Measurements from ENCODE around the gene PET117. TPM values are rescaled to one million over a fixed set of nuclear protein-coding genes. Genes with fewer than 3 reads are reported as not detected.

PET117 gene
- polyA plus RNA-seq, 1 of the 3 experiments (the other 2 are of a cell fraction) = 13.5 TPM

DNA sequence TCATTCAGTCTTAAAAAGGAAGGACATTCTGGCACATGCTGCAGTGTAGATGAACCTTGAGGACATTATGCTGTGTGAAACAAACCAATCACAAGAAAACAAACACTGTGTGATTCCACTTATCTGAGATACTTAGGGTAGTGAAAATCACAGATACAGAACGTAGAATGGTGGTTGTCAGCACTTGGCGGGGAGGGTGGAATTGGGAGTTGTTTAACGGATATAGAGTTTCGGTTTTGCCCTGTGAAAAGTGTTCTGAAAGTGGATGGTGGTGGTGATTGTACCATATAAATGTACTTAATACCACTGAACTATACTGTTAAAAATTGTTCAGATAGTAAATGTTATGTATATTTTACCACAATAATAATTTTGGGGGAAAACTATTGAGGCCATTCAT lies 18.4 kb downstream of the PET117 start (continued):
- TF ChIP-seq, protein P1, sequence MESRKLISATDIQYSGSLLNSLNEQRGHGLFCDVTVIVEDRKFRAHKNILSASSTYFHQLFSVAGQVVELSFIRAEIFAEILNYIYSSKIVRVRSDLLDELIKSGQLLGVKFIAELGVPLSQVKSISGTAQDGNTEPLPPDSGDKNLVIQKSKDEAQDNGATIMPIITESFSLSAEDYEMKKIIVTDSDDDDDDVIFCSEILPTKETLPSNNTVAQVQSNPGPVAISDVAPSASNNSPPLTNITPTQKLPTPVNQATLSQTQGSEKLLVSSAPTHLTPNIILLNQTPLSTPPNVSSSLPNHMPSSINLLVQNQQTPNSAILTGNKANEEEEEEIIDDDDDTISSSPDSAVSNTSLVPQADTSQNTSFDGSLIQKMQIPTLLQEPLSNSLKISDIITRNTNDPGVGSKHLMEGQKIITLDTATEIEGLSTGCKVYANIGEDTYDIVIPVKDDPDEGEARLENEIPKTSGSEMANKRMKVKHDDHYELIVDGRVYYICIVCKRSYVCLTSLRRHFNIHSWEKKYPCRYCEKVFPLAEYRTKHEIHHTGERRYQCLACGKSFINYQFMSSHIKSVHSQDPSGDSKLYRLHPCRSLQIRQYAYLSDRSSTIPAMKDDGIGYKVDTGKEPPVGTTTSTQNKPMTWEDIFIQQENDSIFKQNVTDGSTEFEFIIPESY (IDR thresholded peaks at IDR 0.05; ENCODE audit: borderline replicate concordance, low read depth) = no peak

DNA sequence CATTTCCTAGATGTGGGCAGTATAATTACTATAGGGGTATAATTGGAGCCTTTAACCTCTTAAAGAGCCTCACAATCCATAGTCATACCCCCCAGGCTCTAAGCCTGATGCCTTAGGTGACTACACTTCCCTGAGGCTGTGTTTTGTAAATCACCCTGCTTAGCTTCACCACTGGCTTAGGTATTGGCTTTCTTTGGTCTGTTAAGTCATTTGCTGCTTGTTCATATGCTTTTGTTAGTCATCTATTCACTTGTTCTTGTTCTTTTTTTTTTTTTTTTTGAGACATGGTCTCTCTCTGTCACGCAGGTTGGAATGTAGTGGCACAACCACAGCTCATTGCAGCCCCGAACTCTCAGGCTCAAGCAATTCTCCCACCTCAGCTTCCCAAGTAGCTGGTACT lies 26.7 kb downstream of the PET117 start:
- DNase-seq = no peak
- 0 out of 2 replicates have a peak, but pooled peaks cover 3% of the 10 kb centered on the region for H3K79me2 ChIP-seq (ENCODE audit: insufficient read depth)
- WGBS (ENCODE audit: low lambda C conversion rate) = 97% methylated on average over 2 of the region's 2 CpGs
- no peak overlapping the region for H3K4me3 ChIP-seq (ENCODE audit: low read depth in 2 of 2, low read length in 1 of 2)
- CTCF ChIA-PET = no interaction called here
- POLR2A ChIA-PET = no interaction called here
- H3K27me3 ChIP-seq (ENCODE audit: insufficient read depth) = no peaks in the 10 kb centered on the region
- peaks cover 0 to 2% of the 10 kb centered on the region in 2 experiments; a peak in 1 of 4 replicates for H3K4me1 ChIP-seq (ENCODE audit: control insufficient read depth in 1 of 2, insufficient read depth in 2 of 2, low read depth in 1 of 2, low read length in 1 of 2)
- H3K9me3 ChIP-seq = no peaks in the 10 kb centered on the region
- H3F3A ChIP-seq (replicated peaks; ENCODE audit: insufficient read depth) = no peaks in the 10 kb centered on the region
- H3K27ac ChIP-seq (ENCODE audit: low read depth in 2 of 2, low read length in 1 of 2) = no peak overlapping the region
- no peak for TF ChIP-seq EP300 (IDR thresholded peaks at IDR 0.05; ENCODE audit: borderline replicate concordance in 1 of 2, low read depth in 1 of 2, low read length in 1 of 2)
- TF ChIP-seq EZH2phosphoT487 (IDR thresholded peaks at IDR 0.05; ENCODE audit: borderline replicate concordance, low read depth) = no peak
- no peak overlapping the region for H3K4me2 ChIP-seq
- H3K9me2 ChIP-seq = no peaks in the 10 kb centered on the region
- H3K9ac ChIP-seq = no peak overlapping the region
- H2AFZ ChIP-seq (ENCODE audit: low read depth) = no peak overlapping the region
- H4K20me1 ChIP-seq (ENCODE audit: insufficient read depth) = no peaks in the 10 kb centered on the region
- H3K36me3 ChIP-seq (replicated peaks in 1 of 2; ENCODE audit: control insufficient read depth in 1 of 2, insufficient read depth in 2 of 2, low read length in 1 of 2) = peaks cover 24 to 48% of the 10 kb centered on the region in 2 experiments

DNA sequence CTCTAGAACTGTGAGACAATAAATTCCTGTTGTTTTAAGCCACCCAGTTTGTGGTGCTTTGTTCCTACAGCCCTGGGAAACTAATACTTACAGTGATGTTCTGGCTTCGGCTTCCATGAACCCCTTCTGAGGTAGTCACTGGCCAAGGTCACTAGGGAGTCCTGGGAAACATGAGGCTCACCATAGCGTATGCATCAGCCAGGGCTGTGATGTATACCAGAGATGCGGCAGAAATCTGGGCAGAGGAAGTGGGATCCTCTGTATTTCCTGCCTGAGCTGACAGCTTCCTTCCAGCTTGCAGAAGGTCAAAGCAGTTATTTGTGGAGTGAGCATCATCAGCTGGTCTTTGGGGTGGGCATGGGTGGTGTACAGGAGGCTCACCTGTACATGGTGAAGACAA lies 27.9 kb downstream of the PET117 start:
- Histone ChIP-seq H3K27me3 (ENCODE audit: insufficient read depth) (no peaks in the 10 kb centered on the region), H3K4me3 (ENCODE audit: low read depth in 2 of 2, low read length in 1 of 2) (no peak overlapping the region), H2AFZ (ENCODE audit: low read depth) (no peak overlapping the region), H3K36me3 (replicated peaks in 1 of 2; ENCODE audit: control insufficient read depth in 1 of 2, insufficient read depth in 2 of 2, low read length in 1 of 2) (peaks cover 27 to 50% of the 10 kb centered on the region in 2 experiments), H3K9me2 (no peaks in the 10 kb centered on the region), H3F3A (replicated peaks; ENCODE audit: insufficient read depth) (no peaks in the 10 kb centered on the region), H4K20me1 (ENCODE audit: insufficient read depth) (no peaks in the 10 kb centered on the region), H3K4me2 (no peak overlapping the region), H3K27ac (ENCODE audit: low read depth in 2 of 2, low read length in 1 of 2) (no peak overlapping the region), H3K4me1 (ENCODE audit: control insufficient read depth in 1 of 2, insufficient read depth in 2 of 2, low read depth in 1 of 2, low read length in 1 of 2) (peaks cover 0 to 2% of the 10 kb centered on the region in 2 experiments; a peak in 1 of 4 replicates), H3K79me2 (ENCODE audit: insufficient read depth) (0 out of 2 replicates have a peak, but pooled peaks cover 3% of the 10 kb centered on the region), H3K9ac (no peak overlapping the region), H3K9me3 (no peaks in the 10 kb centered on the region)
- CTCF ChIA-PET = interaction anchor here (0.8 kb wide), 1 partner anchor 75 kb away, joined by 3 read pairs; no protein-coding TSS in a partner anchor
- WGBS (ENCODE audit: low lambda C conversion rate) = 100% methylated on average over 3 of the region's 3 CpGs
- DNase-seq = no peak
- POLR2A ChIA-PET = no interaction called here
- no peak for TF ChIP-seq RXRA (IDR thresholded peaks at IDR 0.05; ENCODE audit: borderline replicate concordance, low read depth)
- TF ChIP-seq MXI1 (IDR thresholded peaks at IDR 0.05; ENCODE audit: low read depth, low read length) = no peak
- TF ChIP-seq, protein P2, sequence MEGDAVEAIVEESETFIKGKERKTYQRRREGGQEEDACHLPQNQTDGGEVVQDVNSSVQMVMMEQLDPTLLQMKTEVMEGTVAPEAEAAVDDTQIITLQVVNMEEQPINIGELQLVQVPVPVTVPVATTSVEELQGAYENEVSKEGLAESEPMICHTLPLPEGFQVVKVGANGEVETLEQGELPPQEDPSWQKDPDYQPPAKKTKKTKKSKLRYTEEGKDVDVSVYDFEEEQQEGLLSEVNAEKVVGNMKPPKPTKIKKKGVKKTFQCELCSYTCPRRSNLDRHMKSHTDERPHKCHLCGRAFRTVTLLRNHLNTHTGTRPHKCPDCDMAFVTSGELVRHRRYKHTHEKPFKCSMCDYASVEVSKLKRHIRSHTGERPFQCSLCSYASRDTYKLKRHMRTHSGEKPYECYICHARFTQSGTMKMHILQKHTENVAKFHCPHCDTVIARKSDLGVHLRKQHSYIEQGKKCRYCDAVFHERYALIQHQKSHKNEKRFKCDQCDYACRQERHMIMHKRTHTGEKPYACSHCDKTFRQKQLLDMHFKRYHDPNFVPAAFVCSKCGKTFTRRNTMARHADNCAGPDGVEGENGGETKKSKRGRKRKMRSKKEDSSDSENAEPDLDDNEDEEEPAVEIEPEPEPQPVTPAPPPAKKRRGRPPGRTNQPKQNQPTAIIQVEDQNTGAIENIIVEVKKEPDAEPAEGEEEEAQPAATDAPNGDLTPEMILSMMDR (IDR thresholded peaks at IDR 0.05) = no peak
- TF ChIP-seq, protein P3, sequence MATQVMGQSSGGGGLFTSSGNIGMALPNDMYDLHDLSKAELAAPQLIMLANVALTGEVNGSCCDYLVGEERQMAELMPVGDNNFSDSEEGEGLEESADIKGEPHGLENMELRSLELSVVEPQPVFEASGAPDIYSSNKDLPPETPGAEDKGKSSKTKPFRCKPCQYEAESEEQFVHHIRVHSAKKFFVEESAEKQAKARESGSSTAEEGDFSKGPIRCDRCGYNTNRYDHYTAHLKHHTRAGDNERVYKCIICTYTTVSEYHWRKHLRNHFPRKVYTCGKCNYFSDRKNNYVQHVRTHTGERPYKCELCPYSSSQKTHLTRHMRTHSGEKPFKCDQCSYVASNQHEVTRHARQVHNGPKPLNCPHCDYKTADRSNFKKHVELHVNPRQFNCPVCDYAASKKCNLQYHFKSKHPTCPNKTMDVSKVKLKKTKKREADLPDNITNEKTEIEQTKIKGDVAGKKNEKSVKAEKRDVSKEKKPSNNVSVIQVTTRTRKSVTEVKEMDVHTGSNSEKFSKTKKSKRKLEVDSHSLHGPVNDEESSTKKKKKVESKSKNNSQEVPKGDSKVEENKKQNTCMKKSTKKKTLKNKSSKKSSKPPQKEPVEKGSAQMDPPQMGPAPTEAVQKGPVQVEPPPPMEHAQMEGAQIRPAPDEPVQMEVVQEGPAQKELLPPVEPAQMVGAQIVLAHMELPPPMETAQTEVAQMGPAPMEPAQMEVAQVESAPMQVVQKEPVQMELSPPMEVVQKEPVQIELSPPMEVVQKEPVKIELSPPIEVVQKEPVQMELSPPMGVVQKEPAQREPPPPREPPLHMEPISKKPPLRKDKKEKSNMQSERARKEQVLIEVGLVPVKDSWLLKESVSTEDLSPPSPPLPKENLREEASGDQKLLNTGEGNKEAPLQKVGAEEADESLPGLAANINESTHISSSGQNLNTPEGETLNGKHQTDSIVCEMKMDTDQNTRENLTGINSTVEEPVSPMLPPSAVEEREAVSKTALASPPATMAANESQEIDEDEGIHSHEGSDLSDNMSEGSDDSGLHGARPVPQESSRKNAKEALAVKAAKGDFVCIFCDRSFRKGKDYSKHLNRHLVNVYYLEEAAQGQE (IDR thresholded peaks at IDR 0.05; ENCODE audit: low read depth, low read length) = no peak
- no peak for TF ChIP-seq RAD21 (IDR thresholded peaks at IDR 0.05; ENCODE audit: low read length)
- TF ChIP-seq POLR2AphosphoS5 (IDR thresholded peaks at IDR 0.05; ENCODE audit: low read depth, low read length) = no peak
- TF ChIP-seq, protein P4, sequence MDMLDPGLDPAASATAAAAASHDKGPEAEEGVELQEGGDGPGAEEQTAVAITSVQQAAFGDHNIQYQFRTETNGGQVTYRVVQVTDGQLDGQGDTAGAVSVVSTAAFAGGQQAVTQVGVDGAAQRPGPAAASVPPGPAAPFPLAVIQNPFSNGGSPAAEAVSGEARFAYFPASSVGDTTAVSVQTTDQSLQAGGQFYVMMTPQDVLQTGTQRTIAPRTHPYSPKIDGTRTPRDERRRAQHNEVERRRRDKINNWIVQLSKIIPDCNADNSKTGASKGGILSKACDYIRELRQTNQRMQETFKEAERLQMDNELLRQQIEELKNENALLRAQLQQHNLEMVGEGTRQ (IDR thresholded peaks at IDR 0.05; ENCODE audit: borderline replicate concordance, low read depth, low read length) = no peak
- TF ChIP-seq CHD2 (IDR thresholded peaks at IDR 0.05; ENCODE audit: low read length, partially characterized antibody) = no peak
- TF ChIP-seq SMC3 (IDR thresholded peaks at IDR 0.05; ENCODE audit: low read depth, low read length) = no peak
- TF ChIP-seq, protein P5, sequence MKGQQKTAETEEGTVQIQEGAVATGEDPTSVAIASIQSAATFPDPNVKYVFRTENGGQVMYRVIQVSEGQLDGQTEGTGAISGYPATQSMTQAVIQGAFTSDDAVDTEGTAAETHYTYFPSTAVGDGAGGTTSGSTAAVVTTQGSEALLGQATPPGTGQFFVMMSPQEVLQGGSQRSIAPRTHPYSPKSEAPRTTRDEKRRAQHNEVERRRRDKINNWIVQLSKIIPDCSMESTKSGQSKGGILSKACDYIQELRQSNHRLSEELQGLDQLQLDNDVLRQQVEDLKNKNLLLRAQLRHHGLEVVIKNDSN (IDR thresholded peaks at IDR 0.05; ENCODE audit: borderline replicate concordance, low read depth) = no peak
